Parathyroid adenoma (tissue), 2 donors: ENCODE results near the gene ZMIZ1.

Experiments used
- H2AFZ ChIP-seq: fragments of 300-600 bp; sonication (generic); one replicate; pipeline ENCODE4 v1.7.0; 2017; ENCODE audit warnings: antibody characterized with exemption, mild to moderate bottlenecking
- H3K27ac ChIP-seq: fragments of 300-600 bp; sonication (generic); one replicate; pipeline ENCODE4 v1.7.0; 2017
- H3K27me3 ChIP-seq: fragments of 300-600 bp; sonication (generic); one replicate; pipeline ENCODE4 v1.7.0; 2017; ENCODE audit warnings: low read length; ENCODE audit not compliant: control insufficient read depth, insufficient read depth
- H3K36me3 ChIP-seq: fragments of 300-600 bp; sonication (generic); one replicate; pipeline ENCODE4 v1.7.0; 2017; ENCODE audit warnings: low read length; ENCODE audit not compliant: control insufficient read depth, insufficient read depth
- H3K4me1 ChIP-seq: fragments of 300-600 bp; sonication (generic); one replicate; pipeline ENCODE4 v1.7.0; 2017; ENCODE audit warnings: control low read depth
- H3K4me2 ChIP-seq: fragments of 300-600 bp; sonication (generic); one replicate; pipeline ENCODE4 v1.7.0; 2017; ENCODE audit warnings: low read length
- H3K4me3 ChIP-seq: fragments of 300-600 bp; sonication (generic); one replicate; pipeline ENCODE4 v1.7.0; 2017; ENCODE audit warnings: low read depth, low read length
- H3K79me2 ChIP-seq: fragments of 300-600 bp; sonication (generic); one replicate; pipeline ENCODE4 v1.7.0; 2017; ENCODE audit warnings: control low read depth
- H3K9ac ChIP-seq: fragments of 300-600 bp; sonication (generic); one replicate; pipeline ENCODE4 v1.7.0; 2017; ENCODE audit warnings: mild to moderate bottlenecking
- H3K9me3 ChIP-seq: fragments of 300-600 bp; sonication (generic); one replicate; pipeline ENCODE4 v1.7.0; 2017; ENCODE audit warnings: low read length; ENCODE audit not compliant: control insufficient read depth
- TF ChIP-seq, protein P1 (sequence below): fragments of 300-600 bp; sonication (generic); IDR thresholded peaks from one replicate; pipeline ENCODE4 v1.7.0; 2017; ENCODE audit warnings: antibody characterized with exemption, mild to moderate bottlenecking
- donor health status: primary hyperparathyroidism.

Gene ZMIZ1

DNA sequence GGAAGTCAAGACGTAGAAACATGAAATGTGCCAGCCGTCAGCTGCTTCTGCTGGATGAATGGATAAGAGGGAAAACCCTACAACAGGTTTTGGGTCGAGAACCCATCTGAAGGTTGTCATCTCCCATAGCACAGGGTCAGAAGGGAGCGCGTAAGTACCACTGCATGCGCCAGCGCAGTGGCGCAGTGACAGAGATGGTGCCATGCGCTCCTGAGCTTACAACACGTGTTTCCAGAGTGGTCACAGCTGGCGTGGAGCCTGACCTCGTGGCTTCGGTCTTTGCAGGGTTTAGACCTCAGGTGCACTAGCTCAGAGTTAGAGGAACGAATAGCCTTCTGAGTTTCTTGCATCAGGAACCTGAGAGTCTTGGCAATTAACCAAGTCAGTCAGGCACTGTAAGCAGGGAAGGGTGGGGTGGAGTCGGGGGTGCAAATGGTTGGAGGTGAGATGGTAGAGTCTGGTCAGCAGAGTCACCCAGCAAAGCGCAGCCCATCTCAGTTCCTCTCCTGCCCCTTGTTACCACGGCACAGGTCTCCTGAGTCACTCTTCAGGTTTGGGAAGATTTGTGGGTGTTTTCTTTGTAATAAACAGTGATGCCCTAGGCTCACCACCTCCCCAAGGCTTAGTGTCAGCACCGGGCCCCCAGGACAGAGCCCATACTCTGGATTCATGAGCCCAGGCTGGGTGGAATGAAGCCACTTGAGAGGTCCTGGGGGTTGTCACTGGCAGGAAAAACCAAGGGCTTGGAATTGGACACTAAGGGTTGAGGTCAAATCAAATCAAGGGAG, 194.4 kb downstream of the ZMIZ1 start:
- Histone ChIP-seq H3K9ac (no peak overlapping the region), H3K27me3 (no peaks in the 10 kb centered on the region), H3K4me3 (no peak overlapping the region), H3K4me2 (no peak overlapping the region), H3K36me3 (no peaks in the 10 kb centered on the region), H3K27ac (no peak overlapping the region), H2AFZ (no peak overlapping the region), H3K4me1 (peaks cover 37% of the 10 kb centered on the region), H3K9me3 (no peaks in the 10 kb centered on the region), H3K79me2 (peaks cover 76% of the 10 kb centered on the region)
- TF ChIP-seq, protein P1, sequence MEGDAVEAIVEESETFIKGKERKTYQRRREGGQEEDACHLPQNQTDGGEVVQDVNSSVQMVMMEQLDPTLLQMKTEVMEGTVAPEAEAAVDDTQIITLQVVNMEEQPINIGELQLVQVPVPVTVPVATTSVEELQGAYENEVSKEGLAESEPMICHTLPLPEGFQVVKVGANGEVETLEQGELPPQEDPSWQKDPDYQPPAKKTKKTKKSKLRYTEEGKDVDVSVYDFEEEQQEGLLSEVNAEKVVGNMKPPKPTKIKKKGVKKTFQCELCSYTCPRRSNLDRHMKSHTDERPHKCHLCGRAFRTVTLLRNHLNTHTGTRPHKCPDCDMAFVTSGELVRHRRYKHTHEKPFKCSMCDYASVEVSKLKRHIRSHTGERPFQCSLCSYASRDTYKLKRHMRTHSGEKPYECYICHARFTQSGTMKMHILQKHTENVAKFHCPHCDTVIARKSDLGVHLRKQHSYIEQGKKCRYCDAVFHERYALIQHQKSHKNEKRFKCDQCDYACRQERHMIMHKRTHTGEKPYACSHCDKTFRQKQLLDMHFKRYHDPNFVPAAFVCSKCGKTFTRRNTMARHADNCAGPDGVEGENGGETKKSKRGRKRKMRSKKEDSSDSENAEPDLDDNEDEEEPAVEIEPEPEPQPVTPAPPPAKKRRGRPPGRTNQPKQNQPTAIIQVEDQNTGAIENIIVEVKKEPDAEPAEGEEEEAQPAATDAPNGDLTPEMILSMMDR: no peak

DNA sequence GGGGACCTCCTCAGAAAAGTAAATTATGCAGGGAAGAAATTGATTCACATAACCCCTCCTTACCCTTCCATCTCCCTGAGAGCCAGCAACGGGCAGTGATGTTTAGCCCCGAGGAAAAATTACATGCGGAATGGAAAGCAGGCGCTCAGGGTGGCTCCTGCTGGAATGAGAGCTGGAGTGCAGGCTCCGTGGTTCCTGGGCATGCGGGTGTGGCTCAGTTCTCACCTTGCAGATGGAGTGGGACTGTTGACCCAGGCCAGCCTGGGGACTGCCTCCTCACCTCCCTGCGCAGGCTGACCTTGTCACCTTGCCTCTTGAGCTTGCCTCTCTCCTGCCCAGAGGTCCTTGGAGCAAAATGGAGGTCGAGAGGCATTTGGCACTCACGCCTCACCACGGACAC, 195.2 kb downstream of the ZMIZ1 start:
- H3K4me1 ChIP-seq: peaks cover 37% of the 10 kb centered on the region
- H3K27me3 ChIP-seq: no peaks in the 10 kb centered on the region
- H3K9me3 ChIP-seq: no peaks in the 10 kb centered on the region
- TF ChIP-seq, protein P1: no peak
- H3K79me2 ChIP-seq: peaks cover 74% of the 10 kb centered on the region
- peak overlapping the region; percentile 11 for H3K27ac ChIP-seq
- no peak overlapping the region for H3K4me3 ChIP-seq
- H3K36me3 ChIP-seq: no peaks in the 10 kb centered on the region
- H3K9ac ChIP-seq: no peak overlapping the region
- H3K4me2 ChIP-seq: no peak overlapping the region
- no peak overlapping the region for H2AFZ ChIP-seq

DNA sequence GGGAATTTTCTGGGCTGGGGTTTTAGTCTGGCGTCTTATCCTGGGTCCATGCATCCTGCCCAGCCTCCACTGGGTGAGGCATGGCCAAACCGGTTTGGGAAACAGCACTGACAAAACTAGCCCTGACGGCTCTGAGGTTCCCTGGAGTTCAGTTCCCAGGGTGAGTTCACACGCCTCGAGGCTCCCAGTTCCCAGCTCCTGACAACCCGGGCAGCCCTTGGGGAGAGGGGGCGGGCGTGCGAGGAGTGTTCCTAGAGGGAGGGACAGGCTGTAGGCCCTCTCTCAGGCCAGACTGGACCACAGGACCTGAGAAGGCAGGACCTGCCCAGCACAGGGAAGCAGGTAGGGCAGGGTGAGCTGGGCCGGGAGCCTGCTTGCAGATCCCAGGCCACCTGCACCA, 196.2 kb downstream of the ZMIZ1 start:
- no peak overlapping the region for H3K4me2 ChIP-seq
- H3K27me3 ChIP-seq: no peaks in the 10 kb centered on the region
- peaks cover 75% of the 10 kb centered on the region for H3K79me2 ChIP-seq
- no peaks in the 10 kb centered on the region for H3K9me3 ChIP-seq
- H3K4me3 ChIP-seq: no peak overlapping the region
- H3K27ac ChIP-seq: no peak overlapping the region
- no peak overlapping the region for H3K9ac ChIP-seq
- H2AFZ ChIP-seq: no peak overlapping the region
- H3K36me3 ChIP-seq: no peaks in the 10 kb centered on the region
- H3K4me1 ChIP-seq: peaks cover 35% of the 10 kb centered on the region
- TF ChIP-seq, protein P1: no peak

DNA sequence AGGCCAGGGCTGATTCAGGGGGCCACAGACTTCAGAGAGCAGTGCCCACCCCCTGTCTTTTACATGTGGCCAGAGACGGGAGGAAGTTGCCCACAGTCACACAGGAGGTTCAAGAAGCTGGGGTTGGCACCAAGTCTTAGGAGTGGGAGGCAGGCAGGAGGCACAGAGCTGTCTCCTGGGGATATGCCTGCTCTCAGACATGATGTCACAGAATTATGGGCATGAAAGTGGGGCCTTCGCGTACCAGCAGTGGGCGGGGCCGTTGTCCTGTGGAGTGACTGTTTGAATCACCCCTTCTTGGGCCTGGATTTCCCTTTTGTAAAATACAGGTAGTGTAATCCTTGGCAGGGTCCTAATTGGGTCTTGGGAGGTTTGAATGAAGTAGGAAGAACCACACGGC, 197.3 kb downstream of the ZMIZ1 start:
- TF ChIP-seq, protein P1: no peak
- H3K27me3 ChIP-seq: no peaks in the 10 kb centered on the region
- peaks cover 25% of the 10 kb centered on the region for H3K4me1 ChIP-seq
- H3K79me2 ChIP-seq: peaks cover 83% of the 10 kb centered on the region
- no peak overlapping the region for H3K4me3 ChIP-seq
- H2AFZ ChIP-seq: no peak overlapping the region
- H3K4me2 ChIP-seq: no peak overlapping the region
- no peak overlapping the region for H3K9ac ChIP-seq
- H3K36me3 ChIP-seq: no peaks in the 10 kb centered on the region
- no peaks in the 10 kb centered on the region for H3K9me3 ChIP-seq
- peak overlapping the region; percentile 59 for H3K27ac ChIP-seq
